ENCODE data around the gene RAC2. TPM values are rescaled to one million over a fixed set of nuclear protein-coding genes. Genes with fewer than 3 reads are reported as not detected.

RAC2 gene
- total RNA-seq, 6 donors from 2014 or later, result 22.1 to 126 (median 65.2) TPM

DNA sequence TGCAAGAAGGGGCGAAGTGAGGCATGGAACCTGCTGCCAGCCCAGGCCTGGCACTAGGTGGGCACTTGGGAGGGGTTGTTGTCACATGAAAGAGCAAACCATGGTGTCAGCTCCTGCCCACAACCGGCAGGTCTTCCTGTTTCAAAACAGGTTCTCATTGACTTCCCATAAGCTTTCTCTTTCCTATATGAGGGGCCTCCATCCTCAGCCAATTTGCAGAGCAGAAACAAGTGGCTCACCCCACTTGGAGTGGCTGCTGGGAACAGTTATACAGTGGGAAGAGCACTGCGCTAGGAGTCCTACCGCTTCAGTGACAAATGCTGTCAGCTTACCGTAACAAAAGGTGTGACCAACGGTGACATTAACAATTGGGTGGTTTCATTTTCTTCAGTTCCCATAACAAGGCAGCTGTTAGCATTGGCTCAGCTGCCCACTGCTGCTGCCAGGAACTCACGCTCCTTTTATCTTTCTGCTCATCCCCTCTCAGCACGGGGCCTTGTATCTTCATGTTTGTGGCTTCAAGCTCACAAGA is 21.6 kb downstream of the RAC2 start:
- no peaks in the 10 kb centered on the region for H3K36me3 ChIP-seq
- no peaks in the 10 kb centered on the region for H3K4me1 ChIP-seq
- 60 to 65% methylated on average over 8 of the region's 8 CpGs for WGBS, 2 donors
- no peaks in the 10 kb centered on the region for H3K27me3 ChIP-seq
- DNase-seq (no peak), ATAC-seq (ENCODE audit: low FRiP score in 2 of 2) (no peak)
- no peaks in the 10 kb centered on the region for H3K9me3 ChIP-seq
- peak overlapping the region; percentile 70 to 85 (median 80) for H3K27ac ChIP-seq
- TF ChIP-seq POLR2A (IDR thresholded peaks at IDR 0.05) (no peak), CTCF (IDR thresholded peaks at IDR 0.05) (no peak), POLR2AphosphoS5 (IDR thresholded peaks at IDR 0.05) (no peak)
- H3K4me3 ChIP-seq, result no peak overlapping the region

GRCh38 chr22:37221424-37222333 is 22.4 kb downstream of the RAC2 start:
- Histone ChIP-seq H3K9me3 (no peaks in the 10 kb centered on the region), H3K4me3 (no peak overlapping the region), H3K4me1 (no peaks in the 10 kb centered on the region), H3K27me3 (no peaks in the 10 kb centered on the region), H3K36me3 (no peaks in the 10 kb centered on the region), H3K27ac (peak overlapping the region; percentile 70 to 85 (median 80))
- DNase-seq (no peak), ATAC-seq (ENCODE audit: low FRiP score in 2 of 2) (no peak)
- TF ChIP-seq CTCF (IDR thresholded peaks at IDR 0.05), result no peak
- 85 to 87% methylated on average over 7 to 10 of the region's 10 CpGs for WGBS, 2 donors

DNA sequence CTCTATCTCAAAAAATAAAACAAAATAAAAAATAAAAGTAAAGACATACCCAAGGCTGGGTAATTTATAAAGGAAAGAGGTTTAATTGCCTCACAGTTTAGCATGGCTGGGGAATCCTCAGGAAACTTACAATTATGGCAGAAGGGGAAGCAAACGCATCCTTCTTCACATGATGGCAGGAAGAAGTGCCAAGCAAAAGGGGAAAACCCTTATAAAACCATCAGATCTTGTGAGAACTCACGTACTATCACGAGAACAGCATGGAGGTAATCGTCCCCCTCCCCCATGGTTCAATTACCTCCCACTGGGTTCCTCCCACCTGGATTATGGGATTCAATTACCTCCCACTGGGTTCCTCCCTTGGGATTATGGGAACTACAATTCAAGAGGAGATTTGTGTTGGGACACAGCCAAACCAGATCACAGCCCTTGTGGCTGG is 23.5 kb downstream of the RAC2 start:
- DNase-seq (no peak), ATAC-seq (ENCODE audit: low FRiP score in 2 of 2) (no peak)
- Histone ChIP-seq H3K4me3 (no peak overlapping the region), H3K27me3 (no peaks in the 10 kb centered on the region), H3K36me3 (no peaks in the 10 kb centered on the region), H3K27ac (peak overlapping the region in 1 of 4 donors; percentile 81), H3K4me1 (no peaks in the 10 kb centered on the region), H3K9me3 (no peaks in the 10 kb centered on the region)
- TF ChIP-seq CTCF (IDR thresholded peaks at IDR 0.05), result no peak
- TF ChIP-seq POLR2A (IDR thresholded peaks at IDR 0.05), result no peak
- TF ChIP-seq POLR2AphosphoS5 (IDR thresholded peaks at IDR 0.05), result no peak
- TF ChIP-seq EP300 (IDR thresholded peaks at IDR 0.05), result no peak
- 39 to 54% methylated on average over 4 of the region's 4 CpGs for WGBS, 2 donors

DNA sequence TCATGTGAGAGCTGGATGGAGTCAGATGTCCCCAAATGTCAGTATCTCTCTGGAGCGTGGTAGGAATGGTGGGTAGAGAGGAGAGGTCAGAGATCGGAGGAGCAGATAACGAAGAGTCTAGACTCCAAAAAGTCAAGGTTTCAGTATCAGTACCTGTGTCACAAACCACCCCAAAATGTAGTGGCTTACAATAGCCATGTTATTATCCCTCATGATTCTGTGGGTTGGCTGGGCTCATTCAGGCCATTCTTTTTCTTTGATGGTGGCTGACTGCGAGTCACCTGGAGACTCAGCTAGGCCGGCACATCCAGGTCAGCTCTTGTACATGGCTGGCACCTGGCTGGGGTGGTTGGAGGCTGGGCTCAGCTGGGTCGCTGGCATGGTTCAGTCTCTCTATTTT is 24.5 kb downstream of the RAC2 start:
- H3K27ac ChIP-seq, result peak overlapping the region in 1 of 4 donors; percentile 30
- H3K4me3 ChIP-seq, result no peak overlapping the region
- no peaks in the 10 kb centered on the region for H3K9me3 ChIP-seq
- no peak for TF ChIP-seq EP300 (IDR thresholded peaks at IDR 0.05)
- no peak for TF ChIP-seq POLR2A (IDR thresholded peaks at IDR 0.05)
- no peak for TF ChIP-seq CTCF (IDR thresholded peaks at IDR 0.05)
- TF ChIP-seq POLR2AphosphoS5 (IDR thresholded peaks at IDR 0.05), result no peak
- DNase-seq (no peak), ATAC-seq (ENCODE audit: low FRiP score in 2 of 2) (no peak)
- H3K4me1 ChIP-seq, result no peaks in the 10 kb centered on the region
- WGBS, 2 donors, result 83 to 84% methylated on average over 6 of the region's 6 CpGs
- H3K36me3 ChIP-seq, result no peaks in the 10 kb centered on the region
- no peaks in the 10 kb centered on the region for H3K27me3 ChIP-seq
